ENCODE measurements around the gene BCL2L1.
A peak's percentile ranks its signal among the peaks of the same experiment; 100 is the strongest.
"Not testable (repeated sequence)": the region's sequence is repeated elsewhere in the genome, so short reads cannot be mapped to it uniquely, and the experiment has no call there.

Gene BCL2L1

GRCh38 chr20:31642837-31643236 lies 79.8 kb downstream of the BCL2L1 start:
- no peak for DNase-seq

GRCh38 chr20:31641391-31641790 lies 81.3 kb downstream of the BCL2L1 start:
- DNase-seq: no peak

- no peak for DNase-seq
Observed at GRCh38 chr20:31640259-31640658, 82.4 kb downstream of the BCL2L1 start.

DNA sequence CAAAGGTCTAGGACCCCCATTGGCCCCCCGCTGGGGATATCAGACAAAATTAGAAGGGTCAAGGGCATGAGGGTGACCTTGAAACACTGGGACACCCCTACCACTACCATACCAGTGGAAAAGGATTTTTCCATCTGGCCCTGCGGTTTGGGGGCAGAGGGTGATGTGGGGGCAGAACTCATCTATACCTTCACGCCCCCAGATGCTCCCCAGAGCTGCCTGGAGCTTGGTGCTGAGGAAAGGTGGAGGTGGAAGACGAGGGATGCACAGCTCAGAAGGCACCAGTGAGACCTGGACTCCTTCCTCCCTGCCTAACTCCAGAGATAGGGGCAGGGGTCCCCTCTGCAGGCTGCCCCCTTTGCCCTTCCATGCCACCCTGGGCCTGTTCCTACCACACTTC lies 83.9 kb downstream of the BCL2L1 start:
- no peak for DNase-seq

GRCh38 chr20:31638317-31638716 lies 84.4 kb downstream of the BCL2L1 start:
- no peak for DNase-seq

DNA sequence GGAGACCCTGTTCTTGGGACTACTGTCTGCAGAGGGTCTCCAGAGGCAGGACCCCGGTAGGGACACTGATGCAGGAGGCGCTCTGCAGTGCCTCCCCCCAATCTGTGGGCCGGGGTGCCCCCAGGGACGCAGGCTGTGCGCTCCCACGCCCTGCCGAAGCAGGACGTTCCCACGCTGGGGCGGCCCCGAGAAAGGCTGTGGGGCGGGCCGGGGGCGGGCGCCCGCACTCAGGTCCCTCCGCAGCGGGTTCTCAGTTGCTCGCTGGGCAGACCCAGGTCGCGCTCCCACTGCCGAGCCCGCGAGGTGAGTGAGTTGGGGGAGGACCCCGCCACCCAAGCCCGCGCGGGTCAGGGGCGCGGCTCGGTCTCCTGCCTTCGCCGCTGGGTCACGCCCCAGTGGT lies 85.0 kb downstream of the BCL2L1 start, which contains the start of gene COX4I2:
Gene COX4I2, plus strand, starts transcription at position 253 of the 400 bp plus-strand sequence. CDS start 1,106 bp downstream, outside the sequence.
- no peak for DNase-seq

DNA sequence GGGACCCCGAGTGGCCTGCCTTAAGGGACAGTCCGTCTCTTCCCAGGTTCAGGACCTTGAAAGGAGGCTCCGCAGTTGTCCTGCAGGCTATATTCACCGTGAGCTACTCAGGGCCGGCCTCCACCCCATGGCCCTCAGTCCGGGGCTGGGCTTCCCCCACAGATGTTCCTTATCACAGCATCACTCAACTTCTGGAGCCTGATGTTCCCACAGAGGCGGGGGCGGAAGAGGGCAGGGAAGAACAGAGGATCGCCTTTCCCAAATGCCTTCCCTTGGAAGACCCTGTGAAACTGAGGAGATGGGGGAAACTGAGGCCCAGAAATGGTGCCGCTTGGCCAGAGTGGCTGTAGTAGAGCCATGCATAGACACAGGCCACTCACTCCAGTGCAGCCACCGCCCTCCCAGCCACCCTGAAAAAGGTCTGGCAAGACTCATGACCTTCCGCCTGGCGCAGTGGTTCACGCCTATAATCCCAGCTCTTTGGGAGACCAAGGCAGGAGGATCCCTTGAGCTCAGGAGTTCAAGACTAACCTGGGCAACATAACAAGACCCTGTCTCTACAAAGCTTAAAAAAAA lies 89.2 kb downstream of the BCL2L1 start:
- DNase-seq: no peak

DNA sequence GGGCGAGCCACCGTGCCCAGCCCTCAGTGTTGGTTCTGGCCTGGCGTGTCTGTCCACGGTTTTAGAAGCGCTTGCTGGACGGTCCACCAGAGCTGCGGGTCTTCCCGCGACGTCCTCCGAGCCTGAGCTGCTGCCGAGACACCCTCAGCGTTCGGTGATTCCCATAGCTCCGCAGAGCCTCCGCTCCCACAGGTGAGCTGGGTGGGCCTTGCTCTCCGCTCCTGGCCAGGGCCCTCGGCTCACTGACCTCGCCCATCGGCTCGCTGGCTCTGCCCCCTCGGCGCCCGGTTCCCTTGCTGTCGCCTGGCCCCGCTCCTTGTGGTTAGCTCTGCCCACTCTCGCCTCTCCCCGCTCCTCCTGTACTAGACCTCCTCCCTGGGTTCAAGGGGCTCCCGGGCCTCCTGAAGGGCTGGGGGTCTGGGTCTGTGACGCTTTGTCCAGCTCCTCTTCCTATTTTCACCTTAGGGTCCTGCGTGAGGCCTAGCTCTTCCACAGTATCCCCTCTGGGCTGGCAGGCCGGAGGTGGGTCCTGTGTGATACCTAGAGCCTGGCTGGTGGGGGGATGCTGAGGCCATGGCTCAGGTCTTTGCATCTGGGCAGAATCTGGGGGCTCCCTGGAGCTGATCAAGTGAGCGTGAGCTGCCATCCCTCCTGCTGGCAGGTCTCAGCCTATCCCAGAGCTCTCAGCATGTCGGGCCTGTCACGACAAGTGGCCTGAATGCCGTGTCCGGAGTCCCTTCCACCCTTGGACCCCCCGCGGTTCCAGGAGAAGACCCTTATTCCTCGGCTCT lies 89.9 kb downstream of the BCL2L1 start:
- no peak for DNase-seq

GRCh38 chr20:31630187-31630790 lies 92.4 kb downstream of the BCL2L1 start:
- no peak for DNase-seq

DNA sequence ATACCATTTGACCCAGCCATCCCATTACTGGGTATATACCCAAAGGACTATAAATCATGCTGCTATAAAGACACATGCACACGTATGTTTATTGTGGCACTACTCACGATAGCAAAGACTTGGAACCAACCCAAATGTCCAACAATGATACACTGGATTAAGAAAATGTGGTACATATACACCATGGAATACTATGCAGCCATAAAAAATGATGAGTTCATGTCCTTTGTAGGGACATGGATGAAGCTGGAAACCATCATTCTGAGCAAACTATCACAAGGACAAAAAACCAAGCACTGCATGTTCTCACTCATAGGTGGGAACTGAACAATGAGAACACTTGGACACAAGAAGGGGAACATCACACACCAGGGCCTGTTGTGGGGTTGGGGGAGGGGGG lies 94.6 kb downstream of the BCL2L1 start:
- DNase-seq: not testable (repeated sequence)

GRCh38 chr20:31626534-31626933 lies 96.1 kb downstream of the BCL2L1 start:
- not testable (repeated sequence) for DNase-seq

DNA sequence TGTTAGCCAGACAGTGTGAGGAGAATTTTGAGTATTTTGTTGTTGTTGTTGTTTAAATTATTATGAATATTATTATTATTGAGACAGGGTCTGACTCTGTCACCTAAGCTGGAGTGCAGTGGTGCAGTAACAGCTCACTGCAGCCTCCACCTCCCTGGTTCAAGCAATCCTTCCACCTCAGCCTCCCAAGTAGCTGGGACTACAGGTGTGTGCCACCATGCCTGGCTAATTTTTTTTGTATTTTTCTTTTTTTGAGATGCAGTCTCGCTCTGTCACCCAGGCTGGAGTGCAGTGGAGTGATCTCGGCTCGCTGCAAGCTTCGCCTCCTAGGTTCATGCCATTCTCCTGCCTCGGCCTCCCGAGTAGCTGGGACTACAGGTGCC lies 99.6 kb downstream of the BCL2L1 start:
- DNase-seq: not testable (repeated sequence)

- DNase-seq: no peak
Observed at GRCh38 chr20:31620246-31620645, 102.4 kb downstream of the BCL2L1 start.

DNA sequence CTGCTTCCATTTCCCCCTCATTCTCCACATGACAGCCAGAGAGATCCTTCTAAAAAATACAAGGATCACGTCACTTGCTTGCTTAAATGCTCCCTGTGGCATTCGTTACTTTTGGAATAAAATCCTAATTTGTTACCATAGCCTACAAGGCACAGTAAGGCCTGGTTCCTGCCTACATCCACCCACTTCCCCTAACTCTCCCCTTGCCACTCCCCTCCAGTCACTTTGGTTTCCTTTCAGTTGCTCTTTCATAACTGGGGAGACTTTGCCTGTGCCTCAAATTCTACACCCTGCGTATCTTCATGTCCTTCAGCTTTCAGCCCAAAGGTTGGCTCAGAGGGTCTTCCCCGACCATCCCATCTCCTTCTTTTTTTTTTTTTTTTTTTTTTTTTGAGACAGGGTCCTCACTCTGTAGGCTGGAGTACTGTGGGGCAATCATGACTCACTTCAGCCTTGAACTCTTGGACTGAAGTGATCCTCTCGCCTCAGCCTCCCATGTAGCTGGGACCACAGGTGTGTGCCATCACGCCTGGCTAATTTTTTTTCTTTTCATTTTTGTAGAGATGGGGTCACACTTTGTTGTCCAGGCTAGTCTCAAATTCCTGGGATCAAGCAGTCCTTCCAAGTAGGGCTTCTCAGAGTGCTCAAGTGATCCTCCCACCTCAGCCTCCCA lies 105.1 kb downstream of the BCL2L1 start:
- DNase-seq: peak in 1 of 2 donors; percentile 57

DNA sequence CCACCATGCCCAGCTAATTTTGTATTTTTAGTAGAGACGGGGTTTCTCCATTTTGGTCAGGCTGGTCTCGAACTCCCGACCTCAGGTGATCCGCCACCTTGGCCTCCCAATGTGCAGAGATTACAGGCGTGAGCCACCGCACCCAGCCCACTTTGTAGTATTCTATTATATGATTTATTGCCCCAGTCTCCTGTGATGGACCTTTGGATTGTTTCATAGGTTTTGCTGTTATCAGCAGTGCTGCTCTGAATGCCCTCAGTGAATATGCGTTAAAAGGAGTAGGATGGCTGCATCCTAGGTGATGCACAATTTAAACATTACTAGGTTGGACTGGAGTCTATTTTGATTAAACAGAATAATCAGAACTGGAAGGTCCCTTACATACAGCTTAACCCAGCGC lies 107.3 kb downstream of the BCL2L1 start:
- no peak for DNase-seq

All from CD4-positive, alpha-beta T cell treated with Interferon alpha-2 for 1 hour (primary cell).